GM23338 (cell line): ENCODE results near the gene ZNF76. TPM values are rescaled to one million over a fixed set of nuclear protein-coding genes. Genes with fewer than 3 reads are reported as not detected.

ENCODE experiments used
- ATAC-seq: fragments of 200-7000 bp; cut with Tn5 transposase; 3 replicates; pipeline ENCODE4 v1.9.1; 2020
- DNase-seq: peaks from one replicate; pipeline ENCODE4 v3.0.0-alpha.2; 2015; ENCODE audit warnings: low spot score
- H2AFZ ChIP-seq: fragments of 200-600 bp; sonication (generic); 2 replicates; pipeline ENCODE4 v1.8.0; 2016; ENCODE audit warnings: antibody characterized with exemption, mild to moderate bottlenecking, moderate library complexity
- H3F3A ChIP-seq: fragments of 200-600 bp; sonication (generic); replicated peaks from 2 replicates; pipeline ENCODE4 v1.8.0; 2017; ENCODE audit warnings: antibody characterized with exemption, mixed run types, low read depth
- H3K27ac ChIP-seq: fragments of 200-600 bp; sonication (generic); 2 replicates; pipeline ENCODE4 v1.6.1; 2016; ENCODE audit warnings: low read depth
- H3K27me3 ChIP-seq: fragments of 200-600 bp; sonication (generic); 2 replicates; pipeline ENCODE4 v1.8.0; 2016; ENCODE audit warnings: mild to moderate bottlenecking, mixed run types, moderate library complexity; ENCODE audit not compliant: insufficient read depth
- H3K36me3 ChIP-seq: fragments of 200-600 bp; sonication (generic); 2 replicates; pipeline ENCODE4 v1.8.0; 2016; ENCODE audit warnings: mild to moderate bottlenecking; ENCODE audit not compliant: insufficient read depth
- H3K4me1 ChIP-seq: fragments of 200-600 bp; sonication (generic); 2 replicates; pipeline ENCODE4 v1.8.0; 2016; ENCODE audit warnings: mild to moderate bottlenecking, moderate library complexity; ENCODE audit not compliant: insufficient read depth
- H3K4me2 ChIP-seq: fragments of 200-600 bp; sonication (generic); 2 replicates; pipeline ENCODE4 v1.7.1; 2017; ENCODE audit warnings: mixed run types
- H3K4me3 ChIP-seq: fragments of 200-600 bp; sonication (generic); 2 replicates; pipeline ENCODE4 v1.6.1; 2016; ENCODE audit warnings: mixed run types
- H3K79me2 ChIP-seq: fragments of 200-600 bp; sonication (generic); replicated peaks from 2 replicates; pipeline ENCODE4 v1.8.0; 2017; ENCODE audit warnings: mild to moderate bottlenecking; ENCODE audit not compliant: insufficient read depth
- H3K9me2 ChIP-seq: fragments of 200-600 bp; sonication (generic); 2 replicates; pipeline ENCODE4 v1.8.0; 2017; ENCODE audit not compliant: insufficient read depth
- H4K20me1 ChIP-seq: fragments of 200-600 bp; sonication (generic); replicated peaks from 2 replicates; pipeline ENCODE4 v1.8.0; 2017; ENCODE audit warnings: mild to moderate bottlenecking; ENCODE audit not compliant: insufficient read depth
- H3K27ac Mint-ChIP-seq: 2 replicates; pipeline ENCODE4 v1.8.0; 2020; ENCODE audit warnings: inconsistent platforms, mild to moderate bottlenecking, moderate library complexity, mixed read lengths
- H3K27me3 Mint-ChIP-seq: 3 replicates; pipeline ENCODE4 v1.8.0; 2022; ENCODE audit warnings: low read depth, mild to moderate bottlenecking, moderate library complexity, mixed read lengths, inconsistent platforms; ENCODE audit not compliant: insufficient read depth, poor library complexity
- H3K36me3 Mint-ChIP-seq: 3 replicates; pipeline ENCODE4 v1.8.0; 2021; ENCODE audit warnings: low read depth, mild to moderate bottlenecking, inconsistent platforms, moderate library complexity, mixed read lengths
- H3K4me1 Mint-ChIP-seq: 3 replicates; pipeline ENCODE4 v1.8.0; 2020; ENCODE audit warnings: mild to moderate bottlenecking, inconsistent platforms, mixed read lengths
- H3K4me3 Mint-ChIP-seq: 3 replicates; pipeline ENCODE4 v1.8.0; 2021; ENCODE audit warnings: moderate library complexity, mild to moderate bottlenecking, inconsistent platforms, mixed read lengths
- H3K9me3 Mint-ChIP-seq: 3 replicates; pipeline ENCODE4 v1.8.0; 2020; ENCODE audit warnings: moderate library complexity, mild to moderate bottlenecking, inconsistent platforms, mixed read lengths
- CREB1 ChIP-seq: fragments of 250-450 bp; sonication (Bioruptor Pico); IDR thresholded peaks from 2 replicates; pipeline ENCODE4 v1.5.0; 2020; ENCODE audit warnings: low read depth, mild to moderate bottlenecking, moderate library complexity
- EZH2 ChIP-seq: fragments of 200-600 bp; sonication (generic); IDR thresholded peaks from one replicate; pipeline ENCODE4 v1.8.0; 2017; ENCODE audit warnings: antibody characterized with exemption, mild to moderate bottlenecking, low read depth; ENCODE audit not compliant: unreplicated experiment
- EZH2phosphoT487 ChIP-seq: fragments of 200-600 bp; sonication (generic); IDR thresholded peaks from one replicate; pipeline ENCODE4 v1.8.1; 2018; ENCODE audit warnings: antibody characterized with exemption; ENCODE audit not compliant: unreplicated experiment
- JUNB ChIP-seq: IDR thresholded peaks from one replicate; pipeline ENCODE4 v1.6.1; 2016; ENCODE audit warnings: antibody characterized with exemption; ENCODE audit not compliant: unreplicated experiment
- NANOG ChIP-seq: IDR thresholded peaks from 2 replicates; pipeline ENCODE4 v1.6.1; 2016; ENCODE audit warnings: antibody characterized with exemption, borderline replicate concordance
- POLR2AphosphoS5 ChIP-seq: IDR thresholded peaks from 2 replicates; pipeline ENCODE4 v1.6.1; 2016; ENCODE audit warnings: antibody characterized with exemption, low read depth
- STAT1 ChIP-seq: IDR thresholded peaks from one replicate; pipeline ENCODE4 v1.6.1; 2016; ENCODE audit warnings: antibody characterized with exemption; ENCODE audit not compliant: unreplicated experiment
- ZNF114 ChIP-seq: fragments of 250-450 bp; sonication (Bioruptor Pico); IDR thresholded peaks from 2 replicates; pipeline ENCODE4 v1.5.0; 2020; ENCODE audit warnings: mild to moderate bottlenecking, moderate library complexity
- ZNF331 ChIP-seq: fragments of 250-450 bp; sonication (Bioruptor Pico); IDR thresholded peaks from 2 replicates; pipeline ENCODE4 v1.5.0; 2020; ENCODE audit warnings: low read depth, mild to moderate bottlenecking, moderate library complexity
- polyA plus RNA-seq: library from polyadenylated mRNA; unstranded; fragments of >200 nt; fragmentation: Nextera tagmentation; extraction: Ambion mirVana; gene quantifications from 2 replicates; pipeline ENCODE4 v1.2.1, GENCODE V29; 2016
- total RNA-seq: library from RNA; depleted of rRNA; stranded (reverse); fragments of >200 nt; shearing (Covaris generic); gene quantifications from 2 replicates; pipeline ENCODE4 v1.2.3, GENCODE V29; 2014
- TF ChIP-seq, protein P1 (sequence below), 2 experiments: fragments of 200-600 bp in 1 of 2; sonication (generic) in 1 of 2; conservative IDR thresholded peaks; 2 replicates each; pipeline versions ENCODE4 v1.5.1 to v1.6.1; 2016 to 2017; ENCODE audit warnings: antibody characterized with exemption in 2 of 2, low read depth in 2 of 2, mild to moderate bottlenecking in 2 of 2, moderate library complexity in 1 of 2
- TF ChIP-seq, protein P2 (sequence below): IDR thresholded peaks from 2 replicates; pipeline ENCODE4 v1.6.1; 2016; ENCODE audit warnings: antibody characterized with exemption
- TF ChIP-seq, protein P3 (sequence below): fragments of 250-450 bp; sonication (Bioruptor Pico); IDR thresholded peaks from 2 replicates; pipeline ENCODE4 v1.5.0; 2020; ENCODE audit warnings: mild to moderate bottlenecking, moderate library complexity
- TF ChIP-seq, protein P4 (sequence below): IDR thresholded peaks from one replicate; pipeline ENCODE4 v1.6.1; 2018; ENCODE audit warnings: antibody characterized with exemption; ENCODE audit not compliant: unreplicated experiment

The ZNF76 gene
- total and polyA plus RNA-seq, 2 experiments from 2014 or later: 12.5 to 18.8 TPM

- no peak for TF ChIP-seq EZH2phosphoT487
- TF ChIP-seq NANOG: no peak
- TF ChIP-seq EZH2: no peak
- TF ChIP-seq, protein P1, sequence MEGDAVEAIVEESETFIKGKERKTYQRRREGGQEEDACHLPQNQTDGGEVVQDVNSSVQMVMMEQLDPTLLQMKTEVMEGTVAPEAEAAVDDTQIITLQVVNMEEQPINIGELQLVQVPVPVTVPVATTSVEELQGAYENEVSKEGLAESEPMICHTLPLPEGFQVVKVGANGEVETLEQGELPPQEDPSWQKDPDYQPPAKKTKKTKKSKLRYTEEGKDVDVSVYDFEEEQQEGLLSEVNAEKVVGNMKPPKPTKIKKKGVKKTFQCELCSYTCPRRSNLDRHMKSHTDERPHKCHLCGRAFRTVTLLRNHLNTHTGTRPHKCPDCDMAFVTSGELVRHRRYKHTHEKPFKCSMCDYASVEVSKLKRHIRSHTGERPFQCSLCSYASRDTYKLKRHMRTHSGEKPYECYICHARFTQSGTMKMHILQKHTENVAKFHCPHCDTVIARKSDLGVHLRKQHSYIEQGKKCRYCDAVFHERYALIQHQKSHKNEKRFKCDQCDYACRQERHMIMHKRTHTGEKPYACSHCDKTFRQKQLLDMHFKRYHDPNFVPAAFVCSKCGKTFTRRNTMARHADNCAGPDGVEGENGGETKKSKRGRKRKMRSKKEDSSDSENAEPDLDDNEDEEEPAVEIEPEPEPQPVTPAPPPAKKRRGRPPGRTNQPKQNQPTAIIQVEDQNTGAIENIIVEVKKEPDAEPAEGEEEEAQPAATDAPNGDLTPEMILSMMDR (conservative IDR thresholded peaks at IDR 0.05; ENCODE audit: low read depth in 2 of 2): no peak
- no peak for TF ChIP-seq POLR2AphosphoS5
- TF ChIP-seq ZNF331: no peak
- TF ChIP-seq STAT1: no peak
- TF ChIP-seq, protein P2, sequence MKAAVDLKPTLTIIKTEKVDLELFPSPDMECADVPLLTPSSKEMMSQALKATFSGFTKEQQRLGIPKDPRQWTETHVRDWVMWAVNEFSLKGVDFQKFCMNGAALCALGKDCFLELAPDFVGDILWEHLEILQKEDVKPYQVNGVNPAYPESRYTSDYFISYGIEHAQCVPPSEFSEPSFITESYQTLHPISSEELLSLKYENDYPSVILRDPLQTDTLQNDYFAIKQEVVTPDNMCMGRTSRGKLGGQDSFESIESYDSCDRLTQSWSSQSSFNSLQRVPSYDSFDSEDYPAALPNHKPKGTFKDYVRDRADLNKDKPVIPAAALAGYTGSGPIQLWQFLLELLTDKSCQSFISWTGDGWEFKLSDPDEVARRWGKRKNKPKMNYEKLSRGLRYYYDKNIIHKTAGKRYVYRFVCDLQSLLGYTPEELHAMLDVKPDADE: no peak
- no peak for TF ChIP-seq JUNB
- TF ChIP-seq, protein P3, sequence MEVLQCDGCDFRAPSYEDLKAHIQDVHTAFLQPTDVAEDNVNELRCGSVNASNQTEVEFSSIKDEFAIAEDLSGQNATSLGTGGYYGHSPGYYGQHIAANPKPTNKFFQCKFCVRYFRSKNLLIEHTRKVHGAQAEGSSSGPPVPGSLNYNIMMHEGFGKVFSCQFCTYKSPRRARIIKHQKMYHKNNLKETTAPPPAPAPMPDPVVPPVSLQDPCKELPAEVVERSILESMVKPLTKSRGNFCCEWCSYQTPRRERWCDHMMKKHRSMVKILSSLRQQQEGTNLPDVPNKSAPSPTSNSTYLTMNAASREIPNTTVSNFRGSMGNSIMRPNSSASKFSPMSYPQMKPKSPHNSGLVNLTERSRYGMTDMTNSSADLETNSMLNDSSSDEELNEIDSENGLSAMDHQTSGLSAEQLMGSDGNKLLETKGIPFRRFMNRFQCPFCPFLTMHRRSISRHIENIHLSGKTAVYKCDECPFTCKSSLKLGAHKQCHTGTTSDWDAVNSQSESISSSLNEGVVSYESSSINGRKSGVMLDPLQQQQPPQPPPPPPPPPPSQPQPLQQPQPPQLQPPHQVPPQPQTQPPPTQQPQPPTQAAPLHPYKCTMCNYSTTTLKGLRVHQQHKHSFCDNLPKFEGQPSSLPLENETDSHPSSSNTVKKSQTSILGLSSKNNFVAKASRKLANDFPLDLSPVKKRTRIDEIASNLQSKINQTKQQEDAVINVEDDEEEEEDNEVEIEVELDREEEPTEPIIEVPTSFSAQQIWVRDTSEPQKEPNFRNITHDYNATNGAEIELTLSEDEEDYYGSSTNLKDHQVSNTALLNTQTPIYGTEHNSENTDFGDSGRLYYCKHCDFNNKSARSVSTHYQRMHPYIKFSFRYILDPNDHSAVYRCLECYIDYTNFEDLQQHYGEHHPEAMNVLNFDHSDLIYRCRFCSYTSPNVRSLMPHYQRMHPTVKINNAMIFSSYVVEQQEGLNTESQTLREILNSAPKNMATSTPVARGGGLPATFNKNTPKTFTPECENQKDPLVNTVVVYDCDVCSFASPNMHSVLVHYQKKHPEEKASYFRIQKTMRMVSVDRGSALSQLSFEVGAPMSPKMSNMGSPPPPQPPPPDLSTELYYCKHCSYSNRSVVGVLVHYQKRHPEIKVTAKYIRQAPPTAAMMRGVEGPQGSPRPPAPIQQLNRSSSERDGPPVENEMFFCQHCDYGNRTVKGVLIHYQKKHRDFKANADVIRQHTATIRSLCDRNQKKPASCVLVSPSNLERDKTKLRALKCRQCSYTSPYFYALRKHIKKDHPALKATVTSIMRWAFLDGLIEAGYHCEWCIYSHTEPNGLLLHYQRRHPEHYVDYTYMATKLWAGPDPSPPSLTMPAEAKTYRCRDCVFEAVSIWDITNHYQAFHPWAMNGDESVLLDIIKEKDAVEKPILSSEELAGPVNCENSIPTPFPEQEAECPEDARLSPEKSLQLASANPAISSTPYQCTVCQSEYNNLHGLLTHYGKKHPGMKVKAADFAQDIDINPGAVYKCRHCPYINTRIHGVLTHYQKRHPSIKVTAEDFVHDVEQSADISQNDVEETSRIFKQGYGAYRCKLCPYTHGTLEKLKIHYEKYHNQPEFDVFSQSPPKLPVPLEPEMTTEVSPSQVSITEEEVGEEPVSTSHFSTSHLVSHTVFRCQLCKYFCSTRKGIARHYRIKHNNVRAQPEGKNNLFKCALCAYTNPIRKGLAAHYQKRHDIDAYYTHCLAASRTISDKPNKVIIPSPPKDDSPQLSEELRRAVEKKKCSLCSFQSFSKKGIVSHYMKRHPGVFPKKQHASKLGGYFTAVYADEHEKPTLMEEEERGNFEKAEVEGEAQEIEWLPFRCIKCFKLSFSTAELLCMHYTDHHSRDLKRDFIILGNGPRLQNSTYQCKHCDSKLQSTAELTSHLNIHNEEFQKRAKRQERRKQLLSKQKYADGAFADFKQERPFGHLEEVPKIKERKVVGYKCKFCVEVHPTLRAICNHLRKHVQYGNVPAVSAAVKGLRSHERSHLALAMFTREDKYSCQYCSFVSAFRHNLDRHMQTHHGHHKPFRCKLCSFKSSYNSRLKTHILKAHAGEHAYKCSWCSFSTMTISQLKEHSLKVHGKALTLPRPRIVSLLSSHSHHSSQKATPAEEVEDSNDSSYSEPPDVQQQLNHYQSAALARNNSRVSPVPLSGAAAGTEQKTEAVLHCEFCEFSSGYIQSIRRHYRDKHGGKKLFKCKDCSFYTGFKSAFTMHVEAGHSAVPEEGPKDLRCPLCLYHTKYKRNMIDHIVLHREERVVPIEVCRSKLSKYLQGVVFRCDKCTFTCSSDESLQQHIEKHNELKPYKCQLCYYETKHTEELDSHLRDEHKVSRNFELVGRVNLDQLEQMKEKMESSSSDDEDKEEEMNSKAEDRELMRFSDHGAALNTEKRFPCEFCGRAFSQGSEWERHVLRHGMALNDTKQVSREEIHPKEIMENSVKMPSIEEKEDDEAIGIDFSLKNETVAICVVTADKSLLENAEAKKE (CRISPR knock-in tag): no peak
- TF ChIP-seq, protein P4, sequence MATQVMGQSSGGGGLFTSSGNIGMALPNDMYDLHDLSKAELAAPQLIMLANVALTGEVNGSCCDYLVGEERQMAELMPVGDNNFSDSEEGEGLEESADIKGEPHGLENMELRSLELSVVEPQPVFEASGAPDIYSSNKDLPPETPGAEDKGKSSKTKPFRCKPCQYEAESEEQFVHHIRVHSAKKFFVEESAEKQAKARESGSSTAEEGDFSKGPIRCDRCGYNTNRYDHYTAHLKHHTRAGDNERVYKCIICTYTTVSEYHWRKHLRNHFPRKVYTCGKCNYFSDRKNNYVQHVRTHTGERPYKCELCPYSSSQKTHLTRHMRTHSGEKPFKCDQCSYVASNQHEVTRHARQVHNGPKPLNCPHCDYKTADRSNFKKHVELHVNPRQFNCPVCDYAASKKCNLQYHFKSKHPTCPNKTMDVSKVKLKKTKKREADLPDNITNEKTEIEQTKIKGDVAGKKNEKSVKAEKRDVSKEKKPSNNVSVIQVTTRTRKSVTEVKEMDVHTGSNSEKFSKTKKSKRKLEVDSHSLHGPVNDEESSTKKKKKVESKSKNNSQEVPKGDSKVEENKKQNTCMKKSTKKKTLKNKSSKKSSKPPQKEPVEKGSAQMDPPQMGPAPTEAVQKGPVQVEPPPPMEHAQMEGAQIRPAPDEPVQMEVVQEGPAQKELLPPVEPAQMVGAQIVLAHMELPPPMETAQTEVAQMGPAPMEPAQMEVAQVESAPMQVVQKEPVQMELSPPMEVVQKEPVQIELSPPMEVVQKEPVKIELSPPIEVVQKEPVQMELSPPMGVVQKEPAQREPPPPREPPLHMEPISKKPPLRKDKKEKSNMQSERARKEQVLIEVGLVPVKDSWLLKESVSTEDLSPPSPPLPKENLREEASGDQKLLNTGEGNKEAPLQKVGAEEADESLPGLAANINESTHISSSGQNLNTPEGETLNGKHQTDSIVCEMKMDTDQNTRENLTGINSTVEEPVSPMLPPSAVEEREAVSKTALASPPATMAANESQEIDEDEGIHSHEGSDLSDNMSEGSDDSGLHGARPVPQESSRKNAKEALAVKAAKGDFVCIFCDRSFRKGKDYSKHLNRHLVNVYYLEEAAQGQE: no peak
- no peak for TF ChIP-seq ZNF114 (CRISPR knock-in tag)
- no peak for TF ChIP-seq CREB1
- Mint-ChIP-seq H3K9me3 (no peaks in the 10 kb centered on the region), H3K4me1 (peaks cover 42% of the 10 kb centered on the region), H3K27ac (no peak overlapping the region), H3K4me3 (no peak overlapping the region), H3K36me3 (no peaks in the 10 kb centered on the region; the same call in 2 of the 3 replicates), H3K27me3 (peaks cover 21% of the 10 kb centered on the region)
- H3K36me3 ChIP-seq: no peaks in the 10 kb centered on the region
- H3K4me1 ChIP-seq: peaks cover 19% of the 10 kb centered on the region
- no peaks in the 10 kb centered on the region for H3F3A ChIP-seq
- H3K9me2 ChIP-seq: no peaks in the 10 kb centered on the region
- no peak overlapping the region for H2AFZ ChIP-seq
- H3K27me3 ChIP-seq: peaks cover 12% of the 10 kb centered on the region
- H3K4me2 ChIP-seq: no peak overlapping the region
- no peaks in the 10 kb centered on the region for H3K79me2 ChIP-seq
- H3K27ac ChIP-seq: no peak overlapping the region
- no peak overlapping the region for H3K4me3 ChIP-seq
- no peak for DNase-seq
- no peak for ATAC-seq
- H4K20me1 ChIP-seq: peaks cover 22% of the 10 kb centered on the region
Measured at GRCh38 chr6:35244551-35244950, 15.0 kb upstream of the ZNF76 start.
